ENCODE measurements around the gene CD164L2.
"Not testable (repeated sequence)": the region's sequence is repeated elsewhere in the genome, so short reads cannot be mapped to it uniquely, and the experiment has no call there.

CD164L2 gene

GRCh38 chr1:27383039-27383605 lies at the start of gene CD164L2:
TSS of gene CD164L2 (minus strand) at chr1:27383333. CDS start at chr1:27383239, 94 bp downstream.
- peak; percentile 48 for DNase-seq

GRCh38 chr1:27432725-27433124 lies 49.6 kb upstream of the CD164L2 start:
- not testable (repeated sequence) for DNase-seq

GRCh38 chr1:27431601-27431940 lies 48.4 kb upstream of the CD164L2 start:
- DNase-seq = no peak

- peak; percentile 53 for DNase-seq
Observed at GRCh38 chr1:27430903-27431600, 47.9 kb upstream of the CD164L2 start.

GRCh38 chr1:27429029-27429425 lies 45.9 kb upstream of the CD164L2 start:
- DNase-seq = no peak

- DNase-seq = no peak
Observed at GRCh38 chr1:27428316-27429028, 45.3 kb upstream of the CD164L2 start.

- no peak for DNase-seq
Observed at GRCh38 chr1:27427816-27428315, 44.7 kb upstream of the CD164L2 start.

GRCh38 chr1:27427329-27427728 lies 44.2 kb upstream of the CD164L2 start:
- DNase-seq = no peak

- DNase-seq = no peak
Observed at GRCh38 chr1:27423709-27424108, 40.6 kb upstream of the CD164L2 start.

GRCh38 chr1:27418326-27419185 lies 35.4 kb upstream of the CD164L2 start:
- DNase-seq = peak; percentile 50

GRCh38 chr1:27417713-27418112 lies 34.6 kb upstream of the CD164L2 start:
- DNase-seq = no peak

- peak; percentile 72 for DNase-seq
Observed at GRCh38 chr1:27416387-27417111, 33.4 kb upstream of the CD164L2 start.

GRCh38 chr1:27414091-27414490 lies 31.0 kb upstream of the CD164L2 start:
- DNase-seq = no peak

GRCh38 chr1:27413004-27413403 lies 29.9 kb upstream of the CD164L2 start:
- DNase-seq = no peak

- no peak for DNase-seq
Observed at GRCh38 chr1:27412502-27412901, 29.4 kb upstream of the CD164L2 start.

GRCh38 chr1:27410709-27411108 lies 27.6 kb upstream of the CD164L2 start:
- no peak for DNase-seq

- DNase-seq = no peak
Observed at GRCh38 chr1:27409669-27410068, 26.5 kb upstream of the CD164L2 start.

GRCh38 chr1:27408151-27408550 lies 25.0 kb upstream of the CD164L2 start:
- DNase-seq = no peak

- DNase-seq = not testable (repeated sequence)
Observed at GRCh38 chr1:27406791-27407190, 23.7 kb upstream of the CD164L2 start.

- no peak for DNase-seq
Observed at GRCh38 chr1:27406362-27406680, 23.2 kb upstream of the CD164L2 start.

- DNase-seq = not testable (repeated sequence)
Observed at GRCh38 chr1:27405598-27406361, 22.6 kb upstream of the CD164L2 start.

GRCh38 chr1:27405074-27405473 lies 21.9 kb upstream of the CD164L2 start:
- DNase-seq = no peak
